Fibroblast of lung (primary cell): ENCODE data around the gene CCDC190. TPM values are rescaled to one million over a fixed set of nuclear protein-coding genes. Genes with fewer than 3 reads are reported as not detected.

Experiments
- DNase-seq, 2 donors: peaks; one replicate each; pipeline versions ENCODE4 v3.0.0 to v3.0.0-alpha.2; 2010; ENCODE audit warnings: low read depth in 2 of 2
- H2AFZ ChIP-seq: 2 replicates; pipeline ENCODE4 v1.5.1; 2012; ENCODE audit warnings: low read length, control low read depth, inconsistent platforms
- H3K27ac ChIP-seq: 2 replicates; pipeline ENCODE4 v1.5.1; 2011; ENCODE audit warnings: low read length, control low read depth; ENCODE audit not compliant: insufficient read depth
- H3K27me3 ChIP-seq: 2 replicates; pipeline ENCODE4 v1.5.1; 2011; ENCODE audit warnings: mild to moderate bottlenecking, low read length; ENCODE audit not compliant: control insufficient read depth, insufficient read depth
- H3K36me3 ChIP-seq: 2 replicates; pipeline ENCODE4 v1.5.1; 2011; ENCODE audit warnings: low read length; ENCODE audit not compliant: control insufficient read depth, insufficient read depth
- H3K4me1 ChIP-seq: 2 replicates; pipeline ENCODE4 v1.5.1; 2011; ENCODE audit warnings: low read length; ENCODE audit not compliant: control insufficient read depth, insufficient read depth; ENCODE audit errors: extremely low read depth
- H3K4me2 ChIP-seq: 2 replicates; pipeline ENCODE4 v1.5.1; 2011; ENCODE audit warnings: low read length, control low read depth; ENCODE audit not compliant: insufficient read depth; ENCODE audit errors: extremely low read depth
- H3K4me3 ChIP-seq, 4 experiments: fragments of 200-600 bp in 1 of 4; sonication (generic) in 1 of 4; replicated peaks in 1 of 4; 2 replicates each; pipeline ENCODE4 v1.5.1; 2011 to 2016; ENCODE audit warnings: low read length in 4 of 4, low read depth in 3 of 4, mild to moderate bottlenecking in 3 of 4, control low read depth in 2 of 4, inconsistent platforms in 1 of 4, mixed read lengths in 1 of 4; ENCODE audit not compliant: insufficient read depth in 1 of 4; ENCODE audit errors: control extremely low read depth in 1 of 4
- H3K79me2 ChIP-seq: 2 replicates; pipeline ENCODE4 v1.5.1; 2012; ENCODE audit warnings: mild to moderate bottlenecking, low read length, inconsistent platforms; ENCODE audit not compliant: control insufficient read depth, insufficient read depth
- H3K9ac ChIP-seq: 2 replicates; pipeline ENCODE4 v1.5.1; 2011; ENCODE audit warnings: mild to moderate bottlenecking, low read length, control low read depth; ENCODE audit not compliant: insufficient read depth
- H3K9me3 ChIP-seq: 2 replicates; pipeline ENCODE4 v1.5.1; 2012; ENCODE audit warnings: low read depth, low read length; ENCODE audit not compliant: control insufficient read depth, insufficient read depth
- H4K20me1 ChIP-seq: 2 replicates; pipeline ENCODE4 v1.5.1; 2011; ENCODE audit warnings: low read length; ENCODE audit not compliant: control insufficient read depth, insufficient read depth; ENCODE audit errors: extremely low read depth
- EZH2 ChIP-seq: IDR thresholded peaks from 2 replicates; pipeline ENCODE4 v1.5.1; 2012; ENCODE audit warnings: low read length, control low read depth, mild to moderate bottlenecking; ENCODE audit errors: missing control alignments
- polyA plus RNA-seq, 2 donors: library from polyadenylated mRNA; depleted of rRNA in 1 of 2; stranded (reverse) in 1 of 2; unstranded in 1 of 2; fragments of >200 nt; gene quantifications; 2 replicates each; pipeline ENCODE4 v1.2.1, GENCODE V29; 2011 to 2012; ENCODE audit warnings: missing spikeins in 1 of 2
- total RNA-seq: library from RNA; depleted of rRNA; stranded (reverse); fragments of >200 nt; gene quantifications from 2 replicates; pipeline ENCODE4 v1.2.1, GENCODE V29; 2014
- TF ChIP-seq, protein P1 (sequence below), 2 donors: IDR thresholded peaks in 1 of 2; conservative IDR thresholded peaks in 1 of 2; 1 replicate in 1 of 2; 2 replicates in 1 of 2; pipeline ENCODE4 v1.5.1; 2011 to 2012; ENCODE audit warnings: low read length in 2 of 2, control low read depth in 1 of 2, inconsistent platforms in 1 of 2, low read depth in 1 of 2, mild to moderate bottlenecking in 1 of 2

CCDC190 gene
- total and polyA plus RNA-seq, 2 donors (not counting 1 experiment from before 2014, with no cell fraction given), result 0.36 TPM; not detected in 1

GRCh38 chr1:162847839-162848453 is 13.0 kb downstream of the CCDC190 start:
- Histone ChIP-seq H3K27me3 (no peaks in the 10 kb centered on the region), H4K20me1 (no peaks in the 10 kb centered on the region), H2AFZ (no peak overlapping the region), H3K36me3 (no peaks in the 10 kb centered on the region), H3K79me2 (no peaks in the 10 kb centered on the region), H3K9ac (no peak overlapping the region), H3K9me3 (no peaks in the 10 kb centered on the region), H3K4me1 (peaks cover 3% of the 10 kb centered on the region), H3K4me3 (no peak overlapping the region), H3K27ac (no peak overlapping the region), H3K4me2 (no peak overlapping the region)
- peak; percentile 67 to 86 for DNase-seq
- no peak for TF ChIP-seq EZH2
- TF ChIP-seq, protein P1, sequence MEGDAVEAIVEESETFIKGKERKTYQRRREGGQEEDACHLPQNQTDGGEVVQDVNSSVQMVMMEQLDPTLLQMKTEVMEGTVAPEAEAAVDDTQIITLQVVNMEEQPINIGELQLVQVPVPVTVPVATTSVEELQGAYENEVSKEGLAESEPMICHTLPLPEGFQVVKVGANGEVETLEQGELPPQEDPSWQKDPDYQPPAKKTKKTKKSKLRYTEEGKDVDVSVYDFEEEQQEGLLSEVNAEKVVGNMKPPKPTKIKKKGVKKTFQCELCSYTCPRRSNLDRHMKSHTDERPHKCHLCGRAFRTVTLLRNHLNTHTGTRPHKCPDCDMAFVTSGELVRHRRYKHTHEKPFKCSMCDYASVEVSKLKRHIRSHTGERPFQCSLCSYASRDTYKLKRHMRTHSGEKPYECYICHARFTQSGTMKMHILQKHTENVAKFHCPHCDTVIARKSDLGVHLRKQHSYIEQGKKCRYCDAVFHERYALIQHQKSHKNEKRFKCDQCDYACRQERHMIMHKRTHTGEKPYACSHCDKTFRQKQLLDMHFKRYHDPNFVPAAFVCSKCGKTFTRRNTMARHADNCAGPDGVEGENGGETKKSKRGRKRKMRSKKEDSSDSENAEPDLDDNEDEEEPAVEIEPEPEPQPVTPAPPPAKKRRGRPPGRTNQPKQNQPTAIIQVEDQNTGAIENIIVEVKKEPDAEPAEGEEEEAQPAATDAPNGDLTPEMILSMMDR (conservative IDR thresholded peaks at IDR 0.05 in 1 of 2, IDR thresholded peaks at IDR 0.05 in 1 of 2; ENCODE audit: low read depth in 1 of 2, low read length in 2 of 2), result peak; percentile 91 to 92

GRCh38 chr1:162846256-162847212 is 14.4 kb downstream of the CCDC190 start:
- no peaks in the 10 kb centered on the region for H3K9me3 ChIP-seq
- H3K79me2 ChIP-seq, result no peaks in the 10 kb centered on the region
- H4K20me1 ChIP-seq, result no peaks in the 10 kb centered on the region
- no peak overlapping the region for H3K9ac ChIP-seq
- peaks cover 3% of the 10 kb centered on the region for H3K4me1 ChIP-seq
- TF ChIP-seq, protein P1 (conservative IDR thresholded peaks at IDR 0.05 in 1 of 2, IDR thresholded peaks at IDR 0.05 in 1 of 2; ENCODE audit: low read depth in 1 of 2, low read length in 2 of 2), result no peak
- no peak for TF ChIP-seq EZH2
- DNase-seq, result peak; percentile 42 to 87
- H3K4me3 ChIP-seq, result no peak overlapping the region
- H3K4me2 ChIP-seq, result peak overlapping the region; percentile 35
- H2AFZ ChIP-seq, result peak overlapping the region; percentile 60
- H3K27me3 ChIP-seq, result no peaks in the 10 kb centered on the region
- no peak overlapping the region for H3K27ac ChIP-seq
- no peaks in the 10 kb centered on the region for H3K36me3 ChIP-seq

GRCh38 chr1:162844153-162844552 is 16.8 kb downstream of the CCDC190 start:
- no peak overlapping the region for H3K4me2 ChIP-seq
- H2AFZ ChIP-seq, result no peak overlapping the region
- no peak for TF ChIP-seq EZH2
- TF ChIP-seq, protein P1 (conservative IDR thresholded peaks at IDR 0.05 in 1 of 2, IDR thresholded peaks at IDR 0.05 in 1 of 2; ENCODE audit: low read depth in 1 of 2, low read length in 2 of 2), result no peak
- H3K9ac ChIP-seq, result peak overlapping the region; percentile 6
- H3K36me3 ChIP-seq, result no peaks in the 10 kb centered on the region
- no peaks in the 10 kb centered on the region for H3K27me3 ChIP-seq
- no peaks in the 10 kb centered on the region for H4K20me1 ChIP-seq
- H3K4me3 ChIP-seq, result no peak overlapping the region
- no peak for DNase-seq
- H3K27ac ChIP-seq, result no peak overlapping the region
- peaks cover 3% of the 10 kb centered on the region for H3K4me1 ChIP-seq
- no peaks in the 10 kb centered on the region for H3K79me2 ChIP-seq
- no peaks in the 10 kb centered on the region for H3K9me3 ChIP-seq
